ENCODE measurements around the gene FAM174C.

Gene FAM174C

GRCh38 chr19:1234051-1234954 lies 41.0 kb upstream of the FAM174C start:
- no peaks in the 10 kb centered on the region for H3K9me3 Mint-ChIP-seq
- peaks cover 21% of the 10 kb centered on the region for H3K4me1 Mint-ChIP-seq (ENCODE audit: low read depth)
- intact Hi-C loops (cut with micrococcal nuclease), result no loop called here
- H3K4me3 Mint-ChIP-seq, result no peak overlapping the region
- no peak overlapping the region for H3K27ac Mint-ChIP-seq
- peaks cover 48% of the 10 kb centered on the region for H3K27me3 Mint-ChIP-seq
- no peaks in the 10 kb centered on the region for H3K36me3 Mint-ChIP-seq (ENCODE audit: low read depth)

GRCh38 chr19:1234955-1235380 lies 40.4 kb upstream of the FAM174C start:
- Mint-ChIP-seq H3K27me3 (peaks cover 50% of the 10 kb centered on the region), H3K27ac (no peak overlapping the region), H3K9me3 (no peaks in the 10 kb centered on the region), H3K4me1 (ENCODE audit: low read depth) (peaks cover 25% of the 10 kb centered on the region), H3K4me3 (no peak overlapping the region), H3K36me3 (ENCODE audit: low read depth) (no peaks in the 10 kb centered on the region)
- intact Hi-C loops (cut with micrococcal nuclease), result no loop called here

GRCh38 chr19:1235625-1236538 lies 39.4 kb upstream of the FAM174C start:
- H3K36me3 Mint-ChIP-seq (ENCODE audit: low read depth), result no peaks in the 10 kb centered on the region
- no peaks in the 10 kb centered on the region for H3K9me3 Mint-ChIP-seq
- H3K27ac Mint-ChIP-seq, result no peak overlapping the region
- H3K27me3 Mint-ChIP-seq, result peaks cover 50% of the 10 kb centered on the region
- intact Hi-C loops (cut with micrococcal nuclease), result no loop called here
- peaks cover 26% of the 10 kb centered on the region for H3K4me1 Mint-ChIP-seq (ENCODE audit: low read depth)
- H3K4me3 Mint-ChIP-seq, result peak overlapping the region; percentile 40

- Mint-ChIP-seq H3K4me3 (peak overlapping the region; percentile 40), H3K4me1 (ENCODE audit: low read depth) (peaks cover 31% of the 10 kb centered on the region), H3K9me3 (no peaks in the 10 kb centered on the region), H3K27me3 (peaks cover 51% of the 10 kb centered on the region), H3K27ac (no peak overlapping the region), H3K36me3 (ENCODE audit: low read depth) (no peaks in the 10 kb centered on the region)
- intact Hi-C loops (cut with micrococcal nuclease), result no loop called here
These were observed 38.8 kb upstream of the FAM174C start for GRCh38 chr19:1236576-1236975.

DNA sequence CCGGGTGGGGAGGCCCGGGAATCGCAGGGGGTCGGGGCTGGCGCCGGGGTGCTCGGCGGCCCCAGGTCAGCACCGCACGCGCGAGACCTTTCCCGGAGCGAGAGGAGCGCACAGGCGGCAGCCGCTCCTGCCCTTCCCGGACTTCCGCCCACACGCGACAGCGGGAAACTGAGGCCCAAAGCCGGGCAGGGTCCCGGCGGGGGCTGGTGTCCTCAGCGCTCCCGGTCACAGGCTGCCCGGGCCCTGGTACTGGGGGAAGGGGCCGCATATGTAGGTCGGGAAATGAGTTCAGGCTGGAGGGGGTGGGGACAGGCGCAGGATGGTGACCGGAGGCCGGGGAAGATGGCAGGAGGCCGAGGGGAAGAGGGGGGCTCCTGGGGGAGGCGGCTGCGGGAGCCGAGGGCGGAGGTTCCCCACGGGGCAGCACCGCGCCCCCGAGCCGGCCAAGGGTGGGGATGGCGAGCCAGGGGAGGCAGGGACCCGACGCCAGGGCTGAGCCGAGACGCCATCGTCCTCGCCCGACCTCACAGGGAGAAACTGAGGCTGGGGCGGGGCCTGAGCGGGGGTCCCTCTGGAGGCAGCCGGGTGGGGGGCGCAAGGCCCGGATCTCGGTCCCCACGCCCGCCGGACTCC lies 38.2 kb upstream of the FAM174C start:
- peak overlapping the region; percentile 62 for H3K4me3 Mint-ChIP-seq
- H3K36me3 Mint-ChIP-seq (ENCODE audit: low read depth), result peaks cover 2% of the 10 kb centered on the region
- H3K4me1 Mint-ChIP-seq (ENCODE audit: low read depth), result peaks cover 28% of the 10 kb centered on the region
- intact Hi-C loops (cut with micrococcal nuclease), result no loop called here
- peaks cover 49% of the 10 kb centered on the region for H3K27me3 Mint-ChIP-seq
- no peaks in the 10 kb centered on the region for H3K9me3 Mint-ChIP-seq
- no peak overlapping the region for H3K27ac Mint-ChIP-seq

GRCh38 chr19:1237754-1238368 lies 37.5 kb upstream of the FAM174C start, which contains the start of gene CBARP:
Gene CBARP, minus strand, starts transcription at chr19:1238005. Its CDS starts 1,905 bp downstream, at chr19:1236100.
- H3K27ac Mint-ChIP-seq, result peak within 1 kb of the TSS; percentile 59
- peaks cover 32% of the 10 kb centered on the region for H3K4me1 Mint-ChIP-seq (ENCODE audit: low read depth)
- H3K27me3 Mint-ChIP-seq, result peaks cover 49% of the 10 kb centered on the region
- peak within 1 kb of the TSS; percentile 68 for H3K4me3 Mint-ChIP-seq
- intact Hi-C loops (cut with micrococcal nuclease), result no loop called here
- H3K36me3 Mint-ChIP-seq (ENCODE audit: low read depth), result peaks cover 8% of the 10 kb centered on the region
- H3K9me3 Mint-ChIP-seq, result no peaks in the 10 kb centered on the region

DNA sequence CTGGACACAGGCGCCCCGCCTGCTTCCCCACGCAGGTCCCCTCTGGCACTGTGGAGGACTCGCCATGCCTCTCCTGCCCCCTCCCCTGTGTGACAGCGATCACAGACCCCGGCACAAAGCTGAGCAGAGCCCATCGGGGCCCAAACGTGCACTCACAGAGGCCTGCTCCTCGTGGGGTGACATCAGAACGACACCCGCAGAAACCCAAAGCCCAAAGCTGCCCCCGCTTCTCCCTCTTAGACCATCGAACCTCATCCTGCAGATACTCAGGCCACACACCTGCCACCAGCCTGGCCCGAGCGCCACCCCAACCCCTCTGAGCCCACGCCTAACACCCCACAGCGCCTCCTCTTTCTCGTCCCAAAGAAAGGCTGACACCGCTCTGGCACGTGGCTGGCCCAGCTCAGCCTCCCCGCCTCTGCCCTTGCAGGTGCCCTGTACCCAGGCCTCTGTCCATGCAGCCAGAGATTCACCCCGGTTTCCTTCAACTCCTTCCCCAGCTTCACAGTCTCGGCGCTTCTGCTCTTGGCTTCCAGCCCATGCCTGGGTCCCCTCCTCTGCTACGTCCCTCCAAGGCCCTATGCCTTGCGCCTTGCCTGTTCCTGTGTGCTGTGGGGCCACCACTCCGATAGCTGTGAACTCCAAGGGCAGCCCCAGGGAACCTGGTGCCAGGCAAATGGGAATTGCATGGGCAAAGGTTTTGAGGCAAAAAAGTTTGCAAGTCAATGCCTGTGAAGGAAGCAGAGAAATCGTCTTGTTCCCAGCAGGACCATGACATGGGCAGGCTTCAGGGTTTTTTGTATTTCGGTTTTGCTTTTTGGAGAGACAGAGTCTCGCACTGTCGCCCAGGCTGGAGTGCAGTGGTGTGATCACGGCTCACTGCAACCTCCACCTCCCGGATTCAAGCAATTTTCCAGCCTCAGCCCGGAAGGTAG lies 36.7 kb upstream of the FAM174C start:
- intact Hi-C loops (cut with micrococcal nuclease), result no loop called here
- peak overlapping the region; percentile 59 for H3K27ac Mint-ChIP-seq
- peak overlapping the region; percentile 68 for H3K4me3 Mint-ChIP-seq
- H3K36me3 Mint-ChIP-seq (ENCODE audit: low read depth), result peaks cover 14% of the 10 kb centered on the region
- H3K4me1 Mint-ChIP-seq (ENCODE audit: low read depth), result peaks cover 40% of the 10 kb centered on the region
- no peaks in the 10 kb centered on the region for H3K9me3 Mint-ChIP-seq
- peaks cover 44% of the 10 kb centered on the region for H3K27me3 Mint-ChIP-seq

GRCh38 chr19:1239420-1239795 lies 35.9 kb upstream of the FAM174C start:
- Mint-ChIP-seq H3K4me3 (no peak overlapping the region), H3K27ac (peak overlapping the region; percentile 55), H3K27me3 (peaks cover 37% of the 10 kb centered on the region), H3K4me1 (ENCODE audit: low read depth) (peaks cover 45% of the 10 kb centered on the region), H3K9me3 (no peaks in the 10 kb centered on the region), H3K36me3 (ENCODE audit: low read depth) (peaks cover 21% of the 10 kb centered on the region)
- intact Hi-C loops (cut with micrococcal nuclease), result no loop called here

DNA sequence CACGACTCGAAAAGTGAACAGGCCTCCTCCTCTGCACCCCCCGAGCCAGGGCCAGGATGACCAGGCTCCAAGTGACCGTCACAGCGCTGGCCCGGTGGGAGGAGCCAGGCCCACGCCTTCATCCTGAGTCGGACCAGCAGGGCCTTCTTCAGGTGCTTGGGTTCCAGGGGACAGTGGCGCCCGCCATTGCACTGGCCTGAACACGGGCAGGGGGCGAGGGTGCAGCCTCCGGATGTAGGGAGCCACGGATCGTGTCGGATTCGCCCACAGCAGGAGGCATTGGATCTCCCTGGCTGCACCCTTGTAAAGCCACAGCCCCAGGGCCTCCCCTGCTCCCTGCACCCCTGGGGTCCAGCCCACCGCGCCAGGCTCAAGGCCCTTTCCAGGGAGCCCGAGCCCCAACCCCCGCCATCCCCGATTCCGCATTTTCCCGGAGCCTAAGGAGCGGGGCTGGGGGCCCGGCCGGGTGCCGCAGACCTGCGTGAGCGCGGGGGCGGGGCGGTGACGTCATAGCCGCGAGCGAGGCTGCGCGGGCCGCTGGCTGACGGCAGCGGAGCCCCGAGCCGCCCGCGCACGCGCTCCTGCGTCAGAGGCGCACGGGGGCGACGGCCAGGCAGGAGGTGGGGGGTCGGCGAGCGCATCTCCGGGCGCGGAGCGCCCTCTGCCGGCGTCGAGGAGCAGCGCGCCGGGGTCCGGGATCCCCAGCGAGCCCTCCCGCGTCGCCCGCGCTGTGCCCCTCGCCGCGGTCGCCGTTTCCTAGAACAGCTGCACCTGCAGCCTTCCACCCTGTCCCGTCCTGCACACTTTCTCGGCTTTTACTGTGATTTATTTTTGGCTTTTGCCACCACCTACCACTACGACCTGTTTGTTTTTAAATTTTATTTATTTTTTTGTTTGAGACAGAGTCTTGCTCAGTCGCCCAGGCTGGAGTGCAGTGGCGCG lies 35.3 kb upstream of the FAM174C start:
- Mint-ChIP-seq H3K4me1 (ENCODE audit: low read depth) (peaks cover 51% of the 10 kb centered on the region), H3K27ac (peak overlapping the region; percentile 55)
- intact Hi-C loops (cut with micrococcal nuclease), result no loop called here

DNA sequence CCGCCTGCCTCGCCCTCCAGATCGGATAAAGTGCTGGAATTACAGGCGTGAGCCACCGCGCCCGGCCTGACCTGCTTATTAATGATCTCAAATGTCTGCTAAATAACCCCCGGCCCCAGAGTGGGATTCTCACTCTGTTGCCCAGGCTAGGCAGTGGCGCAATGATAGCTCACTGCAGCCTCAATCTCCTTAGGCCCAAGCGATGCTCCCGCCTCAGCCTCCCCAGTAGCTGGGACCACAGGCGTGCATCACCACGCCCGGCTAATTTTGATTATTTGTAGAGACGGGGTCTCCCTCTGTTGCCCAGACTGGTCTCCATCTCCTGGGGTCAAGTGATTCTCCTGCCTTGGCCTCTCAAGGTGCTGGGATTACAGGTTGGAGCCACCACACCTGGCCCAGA lies 34.4 kb upstream of the FAM174C start:
- peak overlapping the region; percentile 44 for H3K4me3 Mint-ChIP-seq
- peak overlapping the region; percentile 78 for H3K27ac Mint-ChIP-seq
- no peaks in the 10 kb centered on the region for H3K9me3 Mint-ChIP-seq
- peaks cover 29% of the 10 kb centered on the region for H3K36me3 Mint-ChIP-seq (ENCODE audit: low read depth)
- intact Hi-C loops (cut with micrococcal nuclease), result no loop called here
- peaks cover 59% of the 10 kb centered on the region for H3K4me1 Mint-ChIP-seq (ENCODE audit: low read depth)
- H3K27me3 Mint-ChIP-seq, result peaks cover 25% of the 10 kb centered on the region

More for the DNA sequence above, 35.3 kb upstream of the FAM174C start:
- peak overlapping the region; percentile 66 for H3K4me3 Mint-ChIP-seq
- peaks cover 27% of the 10 kb centered on the region for H3K36me3 Mint-ChIP-seq (ENCODE audit: low read depth)
- no peaks in the 10 kb centered on the region for H3K9me3 Mint-ChIP-seq
- peaks cover 34% of the 10 kb centered on the region for H3K27me3 Mint-ChIP-seq

- Mint-ChIP-seq H3K36me3 (ENCODE audit: low read depth) (peaks cover 35% of the 10 kb centered on the region), H3K4me1 (ENCODE audit: low read depth) (peaks cover 65% of the 10 kb centered on the region)
These were observed 33.8 kb upstream of the FAM174C start, which contains the start of gene ATP5F1D for GRCh38 chr19:1241417-1242095. Gene ATP5F1D, plus strand, starts transcription at chr19:1241751. Its CDS starts 100 bp downstream, at chr19:1241851.

More at GRCh38 chr19:1241417-1242095, 33.8 kb upstream of the FAM174C start, which contains the start of gene ATP5F1D:
- Mint-ChIP-seq H3K27ac (peak within 1 kb of the TSS; percentile 78), H3K27me3 (peaks cover 19% of the 10 kb centered on the region), H3K4me3 (peak within 1 kb of the TSS; percentile 86), H3K9me3 (no peaks in the 10 kb centered on the region)
- intact Hi-C loops (cut with micrococcal nuclease), result no loop called here
